HG03521 (cell line): ENCODE results near the gene TFCP2L1.

Experiments used
- ATAC-seq: cut with Tn5 transposase; IDR thresholded peaks from one replicate; pipeline ENCODE4 v1.9.1; 2021; ENCODE audit warnings: mild to moderate bottlenecking, moderate library complexity; ENCODE audit not compliant: unreplicated experiment

The TFCP2L1 gene

DNA sequence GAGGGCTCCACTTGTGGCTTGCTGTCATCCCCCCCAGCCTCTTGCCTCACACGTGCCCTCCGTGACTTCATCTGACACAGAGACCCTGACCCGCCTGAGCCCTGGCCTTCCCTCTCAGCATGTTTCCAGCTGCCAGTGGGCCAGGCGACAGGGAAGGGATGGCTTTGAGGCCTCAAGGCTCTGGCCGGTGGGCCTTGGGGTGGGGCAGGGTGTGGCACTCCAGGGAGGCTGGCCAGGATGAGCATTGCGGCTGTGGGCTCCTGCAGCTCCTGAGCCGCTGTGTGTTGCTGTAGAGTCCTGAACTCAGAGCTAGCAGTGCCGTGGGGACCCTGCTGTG lies 85.0 kb downstream of the TFCP2L1 start:
- no peak for ATAC-seq

DNA sequence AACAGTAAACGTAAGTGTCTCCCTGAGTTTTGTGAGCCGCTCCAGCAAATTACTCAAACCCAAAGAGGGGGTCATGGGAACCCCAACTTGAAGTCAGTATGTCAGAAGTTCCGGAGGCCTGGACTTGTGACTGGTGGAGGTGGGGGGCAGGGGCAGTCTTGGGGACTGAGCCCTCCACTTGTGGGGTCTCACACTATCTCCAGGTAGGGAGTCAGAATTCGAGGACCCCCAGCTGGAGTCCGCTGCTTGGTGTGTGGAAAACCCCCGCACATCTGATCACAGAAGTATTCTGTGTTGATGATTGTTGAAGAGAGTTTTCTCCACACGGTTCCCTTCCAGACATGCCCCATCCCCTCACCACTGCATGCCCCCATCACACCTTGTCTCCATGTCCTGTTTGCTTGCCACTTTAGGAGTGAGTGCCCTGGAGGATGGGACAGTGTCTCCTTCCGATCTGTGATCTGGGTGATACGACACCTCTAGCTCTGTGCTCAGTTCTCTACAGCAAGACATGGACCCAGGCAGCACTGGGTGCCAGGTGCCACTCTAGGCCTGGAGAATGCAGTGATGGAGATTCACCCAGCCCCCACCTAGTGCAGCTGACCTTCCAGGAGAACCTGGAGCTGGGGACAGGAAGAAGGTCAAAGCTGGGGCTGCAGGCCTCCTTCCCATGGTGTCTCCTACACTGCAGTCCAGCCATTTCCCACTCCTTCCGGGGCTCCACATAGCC lies 85.6 kb downstream of the TFCP2L1 start:
- ATAC-seq = no peak

- no peak for ATAC-seq
Observed at GRCh38 chr2:121197369-121198091, 87.5 kb downstream of the TFCP2L1 start.

- no peak for ATAC-seq
Observed at GRCh38 chr2:121196849-121197155, 88.2 kb downstream of the TFCP2L1 start.

- ATAC-seq = no peak
Observed at GRCh38 chr2:121196132-121196848, 88.7 kb downstream of the TFCP2L1 start.

DNA sequence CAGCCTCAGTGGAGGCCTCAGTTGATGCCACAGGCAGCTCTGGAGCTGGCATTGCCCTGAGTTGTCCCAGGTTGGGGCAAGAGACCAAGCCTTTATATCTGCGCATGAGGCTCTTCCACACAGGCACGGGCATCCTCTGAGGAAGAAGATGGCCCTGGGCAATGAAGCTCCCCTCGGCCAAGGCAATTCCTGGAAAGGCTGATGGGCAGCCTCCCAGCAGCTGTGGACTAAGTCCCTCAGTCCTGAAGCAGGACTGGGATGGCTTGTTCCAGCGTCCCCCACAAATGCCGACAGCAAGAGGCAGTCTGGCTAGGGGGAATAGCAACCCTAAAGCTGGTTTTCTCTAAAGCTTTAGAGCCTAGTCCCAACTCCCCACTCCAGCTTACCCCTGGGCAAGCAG lies 90.0 kb downstream of the TFCP2L1 start:
- no peak for ATAC-seq

GRCh38 chr2:121194626-121195025 lies 90.4 kb downstream of the TFCP2L1 start:
- ATAC-seq = no peak

DNA sequence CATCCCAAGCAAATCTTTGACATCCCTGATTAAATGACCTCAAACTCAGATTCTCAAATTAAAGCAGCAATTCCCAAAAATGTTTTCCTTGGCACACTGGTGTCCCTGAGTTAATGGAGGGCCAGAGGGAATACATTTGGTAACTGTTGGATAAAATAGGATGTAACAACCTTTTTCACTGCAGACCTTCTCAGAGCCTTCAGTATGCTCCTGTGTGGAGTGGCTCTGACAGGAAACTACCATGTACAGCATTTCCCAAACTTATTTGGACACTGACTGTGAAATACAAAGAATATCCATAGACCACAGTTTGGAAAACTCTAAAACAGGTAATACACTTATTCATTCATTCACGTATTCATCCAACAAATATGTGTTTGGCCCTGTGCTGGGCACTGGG lies 91.8 kb downstream of the TFCP2L1 start:
- no peak for ATAC-seq

- no peak for ATAC-seq
Observed at GRCh38 chr2:121192576-121192975, 92.4 kb downstream of the TFCP2L1 start.

DNA sequence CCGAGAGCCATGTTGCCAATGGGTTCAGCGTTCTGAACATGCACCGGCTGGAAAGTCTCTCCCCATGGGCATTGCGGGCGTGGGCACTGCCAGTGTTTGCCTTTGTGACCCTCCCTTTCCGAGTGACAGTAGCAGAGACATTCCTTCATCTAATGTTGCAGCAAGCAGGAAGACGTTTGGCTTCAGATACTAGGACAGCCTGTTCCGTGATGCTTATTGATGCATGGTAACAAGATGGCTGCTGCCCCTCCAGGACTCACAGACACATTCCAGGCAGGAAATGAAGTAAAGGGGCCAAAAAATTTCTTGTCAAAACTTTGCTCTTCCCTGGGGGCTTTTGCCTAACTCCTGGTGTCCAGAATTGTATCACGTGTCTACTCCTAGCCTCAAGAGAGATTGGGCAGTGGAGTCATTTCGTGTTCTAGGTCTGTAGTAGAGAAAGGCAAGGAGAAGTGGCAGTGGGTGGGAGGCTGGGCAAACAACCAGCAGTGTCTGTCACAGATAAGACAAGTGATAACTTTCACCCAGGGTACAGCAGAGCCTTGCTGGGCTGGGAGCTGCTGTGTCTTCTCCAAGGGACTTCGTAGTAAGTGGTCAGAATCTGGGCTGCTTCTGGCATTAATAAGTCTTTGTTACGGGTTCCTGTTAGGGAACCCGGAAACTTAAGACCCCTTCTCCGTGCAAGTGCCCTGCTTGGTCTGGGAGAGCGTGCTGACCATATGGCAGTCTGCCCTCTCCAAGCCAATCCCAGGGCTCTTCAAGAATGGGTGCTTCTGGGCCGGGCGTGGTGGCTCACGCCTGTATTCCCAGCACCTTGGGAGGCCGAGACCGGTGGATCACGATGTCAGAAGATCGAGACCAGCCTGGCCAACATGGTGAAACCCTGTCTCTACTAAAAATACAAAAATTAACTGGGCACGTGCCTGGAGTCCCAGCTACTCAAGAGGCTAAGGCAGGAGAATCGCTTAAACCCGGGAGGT lies 93.5 kb downstream of the TFCP2L1 start:
- ATAC-seq = no peak

DNA sequence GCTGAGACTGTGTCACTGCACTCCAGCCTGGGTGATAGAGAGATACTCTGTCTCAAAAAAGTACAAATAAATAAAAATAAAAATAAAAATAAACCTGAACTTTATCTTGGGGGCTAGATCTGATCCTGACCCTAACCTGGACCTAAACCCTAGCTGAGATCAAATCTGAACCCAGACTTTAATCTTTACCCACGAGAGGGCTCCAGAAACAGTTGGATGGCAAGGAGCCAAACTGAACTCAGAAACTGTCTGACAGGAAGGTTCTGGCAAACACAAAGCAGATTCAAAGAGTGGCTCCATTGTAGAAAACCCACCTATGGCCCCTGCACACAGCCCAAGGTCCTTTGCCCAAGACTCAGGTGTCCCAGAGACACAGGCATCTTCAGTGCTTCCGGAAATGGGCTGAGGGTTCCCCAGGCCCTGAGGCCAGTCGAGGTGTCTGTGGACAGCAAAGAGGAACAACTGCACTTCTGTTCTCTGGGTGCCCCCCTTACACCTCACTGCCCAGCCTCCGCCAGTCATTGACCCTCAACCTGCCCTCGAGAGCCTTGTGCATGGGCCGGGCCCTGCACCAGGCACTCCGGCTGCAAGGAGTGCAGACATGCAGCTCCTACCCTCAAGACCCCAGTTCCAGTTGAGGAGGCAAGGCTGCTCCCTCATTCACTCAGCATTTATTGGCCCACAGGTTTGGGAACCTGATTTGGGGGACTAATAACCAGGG lies 95.2 kb downstream of the TFCP2L1 start:
- ATAC-seq = no peak

DNA sequence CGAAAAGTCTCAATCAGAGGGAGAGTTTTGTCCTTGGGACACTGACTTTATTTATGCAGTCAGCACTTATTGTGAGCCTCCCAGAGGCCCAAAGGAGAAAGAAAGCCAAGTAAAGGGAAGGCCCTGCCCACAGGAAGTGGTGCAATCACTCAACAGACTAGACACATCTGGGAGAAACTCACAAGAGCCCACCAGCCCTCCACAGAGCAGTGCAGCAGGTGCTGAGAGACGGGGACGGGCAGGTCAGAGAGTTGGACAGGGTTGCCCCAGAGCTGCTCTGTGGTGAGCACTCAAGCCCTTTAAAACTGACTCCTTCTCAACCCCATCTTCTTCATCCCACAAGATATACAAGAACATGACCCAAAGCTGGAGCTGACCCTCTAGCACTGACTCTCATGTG lies 96.0 kb downstream of the TFCP2L1 start:
- no peak for ATAC-seq

DNA sequence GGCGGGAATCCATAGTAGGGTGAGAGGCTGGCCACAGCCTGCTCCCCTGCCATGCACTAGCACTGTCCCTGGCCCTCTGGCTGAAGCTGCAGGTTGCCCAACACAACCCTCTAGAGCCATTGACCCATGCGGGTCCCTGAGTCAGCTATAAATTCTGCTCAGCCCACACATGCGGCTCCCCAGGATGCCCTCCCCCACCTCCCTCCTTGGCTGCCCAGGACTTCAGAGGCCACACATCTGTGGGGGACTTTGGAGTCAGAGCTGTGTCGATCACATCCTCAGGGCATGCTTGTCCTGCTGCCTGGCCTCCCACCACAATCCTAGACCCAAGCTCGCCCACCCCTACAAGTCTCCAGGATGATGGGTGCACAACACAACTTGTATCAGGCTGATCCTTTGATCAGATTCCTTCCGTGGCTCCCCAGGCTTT lies 97.0 kb downstream of the TFCP2L1 start:
- ATAC-seq = no peak

DNA sequence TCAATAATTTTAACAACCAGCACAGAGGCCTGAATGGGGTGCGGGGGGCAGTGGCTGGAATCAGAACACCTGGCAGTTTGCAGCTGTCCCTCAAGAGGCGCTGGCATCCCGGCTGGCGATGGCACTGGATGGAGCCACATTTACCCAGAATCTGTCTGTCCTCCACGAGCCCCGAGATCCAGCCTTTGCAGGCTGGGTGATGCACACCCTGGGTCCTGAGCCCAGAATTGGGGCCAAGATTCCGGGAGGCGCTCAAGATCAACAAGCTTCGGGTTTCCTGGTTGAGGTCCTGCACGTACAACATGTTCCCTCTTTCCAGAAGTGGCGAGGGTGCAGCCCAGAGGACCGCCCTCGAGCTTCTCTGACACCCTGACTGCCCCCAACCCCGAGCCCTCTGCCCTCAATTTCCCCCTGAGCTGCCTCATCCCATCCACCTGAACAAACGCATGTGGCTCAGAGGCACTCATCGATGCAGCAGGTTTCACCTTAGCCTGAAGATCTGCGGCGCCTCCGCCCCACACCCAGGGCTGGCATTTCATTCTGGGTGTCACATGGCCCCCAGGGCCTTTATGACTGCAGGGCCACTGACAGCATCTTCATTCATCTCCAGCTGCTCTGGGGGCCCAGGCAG lies 97.5 kb downstream of the TFCP2L1 start:
- ATAC-seq = no peak

DNA sequence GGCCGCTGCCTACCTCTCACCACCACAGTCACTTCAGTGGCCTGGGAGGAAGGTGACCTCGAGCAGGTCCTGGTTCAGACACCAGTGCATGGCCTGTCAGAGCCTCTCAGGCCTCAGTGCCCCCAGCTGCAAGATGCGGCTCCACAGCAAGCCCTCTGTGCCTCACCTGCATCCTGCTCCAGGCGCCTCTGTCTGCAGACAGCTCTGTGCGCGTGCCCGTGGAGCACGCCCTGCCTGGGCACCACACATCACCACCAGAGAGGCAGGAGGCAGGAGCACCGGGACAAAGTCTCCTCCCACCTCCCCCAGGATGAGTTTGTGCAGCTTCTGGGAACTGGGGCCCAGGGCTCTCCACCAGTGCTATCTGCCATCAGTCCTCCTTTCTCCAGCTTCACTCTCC lies 98.7 kb downstream of the TFCP2L1 start:
- no peak for ATAC-seq

DNA sequence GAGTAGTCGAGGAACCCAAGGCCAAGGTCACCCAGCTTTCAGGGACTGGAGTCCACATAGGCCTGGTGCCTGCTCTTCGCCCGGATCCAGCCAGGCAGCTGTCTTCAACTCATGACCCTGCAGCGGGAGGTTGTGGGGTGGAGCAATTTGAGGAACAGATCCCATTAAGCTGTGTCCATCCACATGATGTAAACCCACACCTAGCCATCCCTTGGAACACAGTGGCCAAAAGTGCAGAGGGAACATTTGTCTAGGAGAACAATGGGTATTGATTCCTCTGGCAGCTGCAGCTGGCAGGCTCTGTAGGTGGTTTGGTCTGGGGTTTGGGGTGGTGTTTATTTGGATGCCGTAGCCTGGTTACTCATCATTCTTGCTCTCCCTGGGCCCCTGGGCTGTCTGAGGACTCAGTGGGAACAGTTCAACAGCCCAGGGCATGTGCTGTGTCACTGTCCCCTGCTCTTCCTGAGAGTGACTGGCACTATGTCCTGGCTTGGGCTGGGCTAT lies 99.4 kb downstream of the TFCP2L1 start:
- ATAC-seq = no peak

GRCh38 chr2:121185111-121185510 lies 99.9 kb downstream of the TFCP2L1 start:
- no peak for ATAC-seq

DNA sequence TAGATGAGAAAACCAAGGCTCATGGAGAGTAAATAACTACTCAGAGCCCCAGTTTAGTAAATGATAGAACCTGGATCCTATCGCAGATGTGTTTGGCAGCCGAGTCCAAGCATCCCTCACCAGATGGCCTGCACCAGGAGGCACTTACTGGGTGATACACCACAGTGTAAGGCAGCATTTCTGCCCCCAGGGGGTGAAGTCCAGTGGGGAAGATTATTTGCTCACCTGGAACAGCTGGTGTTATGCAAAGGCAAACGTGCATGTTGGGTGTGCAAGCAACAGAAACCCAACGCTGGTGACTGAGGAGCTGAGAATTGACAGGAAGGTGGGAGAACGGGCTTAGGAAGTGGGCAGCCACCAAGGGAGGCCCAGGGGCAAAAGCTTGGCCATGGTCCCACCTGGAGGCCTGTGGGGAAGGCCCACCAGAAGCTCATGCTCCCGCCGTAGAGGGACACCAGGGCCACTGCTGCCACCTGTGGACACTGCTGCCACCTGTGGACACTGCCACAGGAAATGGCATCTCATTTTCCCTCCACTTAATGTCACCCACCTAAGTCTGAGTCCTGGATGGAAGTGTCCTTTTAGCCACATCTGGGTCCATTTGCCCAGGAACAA lies 100.6 kb downstream of the TFCP2L1 start:
- ATAC-seq = no peak

DNA sequence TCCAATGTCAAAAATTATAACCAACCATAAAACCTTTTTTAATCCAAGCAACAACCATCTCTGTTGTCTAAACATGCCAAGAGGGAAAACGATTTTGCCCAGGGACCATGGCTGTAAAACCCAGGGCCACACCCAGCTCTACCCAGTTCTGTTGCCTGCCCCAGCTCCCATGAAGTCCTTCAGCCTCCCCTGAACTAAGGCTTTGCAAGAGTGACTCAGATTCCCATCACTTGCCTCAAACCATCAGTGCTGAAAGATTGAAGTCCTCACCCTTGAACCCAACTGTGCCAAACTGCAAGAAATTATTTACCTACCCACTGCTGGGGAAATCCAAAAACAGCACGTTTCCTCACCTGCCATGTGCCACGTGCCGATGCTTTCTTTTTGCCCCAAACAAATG lies 102.5 kb downstream of the TFCP2L1 start:
- no peak for ATAC-seq
